GM12878 (cell line): ENCODE measurements around the gene ZBTB34. TPM values are rescaled to one million over a fixed set of nuclear protein-coding genes. Genes with fewer than 3 reads are reported as not detected.
A peak's percentile ranks its signal among the peaks of the same experiment; 100 is the strongest.

Experiments
- BRCA1 ChIP-seq: IDR thresholded peaks from 2 replicates; pipeline ENCODE4 v1.6.1; 2011; ENCODE audit warnings: low read depth, low read length, improper control_type of control experiment
- CBX3 ChIP-seq: fragments of 200-600 bp; sonication (generic); IDR thresholded peaks from 2 replicates; pipeline ENCODE4 v1.6.1; 2016; ENCODE audit warnings: low read depth, borderline replicate concordance
- CHD1 ChIP-seq: IDR thresholded peaks from 2 replicates; pipeline ENCODE4 v1.6.1; 2012; ENCODE audit warnings: low read depth, low read length, improper control_type of control experiment
- CHD2 ChIP-seq: IDR thresholded peaks from 2 replicates; pipeline ENCODE4 v1.6.1; 2011; ENCODE audit warnings: low read depth, low read length, improper control_type of control experiment, borderline replicate concordance
- ETV6 ChIP-seq, 2 experiments: fragments of 450-650 bp in 1 of 2; IDR thresholded peaks in 1 of 2; conservative IDR thresholded peaks in 1 of 2; 2 replicates each; pipeline ENCODE4 v1.6.1; 2014; ENCODE audit warnings: antibody characterized with exemption in 1 of 2, borderline replicate concordance in 1 of 2, low read depth in 1 of 2, mild to moderate bottlenecking in 1 of 2, moderate library complexity in 1 of 2
- HCFC1 ChIP-seq: fragments of 150-350 bp; IDR thresholded peaks from 2 replicates; pipeline ENCODE4 v1.6.1; 2014; ENCODE audit warnings: low read length
- HDGF ChIP-seq: fragments of 450-650 bp; IDR thresholded peaks from 2 replicates; pipeline ENCODE4 v1.6.1; 2016; ENCODE audit warnings: antibody characterized with exemption
- MTA3 ChIP-seq: IDR thresholded peaks from 2 replicates; pipeline ENCODE4 v1.6.1; 2012; ENCODE audit warnings: low read length, inconsistent platforms, borderline replicate concordance
- MXI1 ChIP-seq: fragments of 150-350 bp; IDR thresholded peaks from 2 replicates; pipeline ENCODE4 v1.6.1; 2011; ENCODE audit warnings: low read depth, mild to moderate bottlenecking, inconsistent platforms, low read length, improper control_type of control experiment
- MYC ChIP-seq: IDR thresholded peaks from 2 replicates; pipeline ENCODE4 v1.6.1; 2011; ENCODE audit warnings: mild to moderate bottlenecking, low read length, moderate library complexity, inconsistent platforms; ENCODE audit not compliant: insufficient read depth, insufficient replicate concordance, insufficient read length, severe bottlenecking
- NFYA ChIP-seq: IDR thresholded peaks from 2 replicates; pipeline ENCODE4 v1.6.1; 2011; ENCODE audit warnings: low read depth, mild to moderate bottlenecking, low read length, improper control_type of control experiment, borderline replicate concordance
- NR2F1 ChIP-seq: fragments of 450-650 bp; conservative IDR thresholded peaks from 2 replicates; pipeline ENCODE4 v1.6.1; 2017; ENCODE audit warnings: mild to moderate bottlenecking
- PAX5 ChIP-seq: IDR thresholded peaks from 2 replicates; pipeline ENCODE4 v1.6.1; 2011; ENCODE audit warnings: low read depth, low read length, borderline replicate concordance
- RAD51 ChIP-seq: fragments of 450-650 bp; IDR thresholded peaks from 2 replicates; pipeline ENCODE4 v1.6.1; 2016; ENCODE audit warnings: moderate library complexity, mild to moderate bottlenecking, inconsistent platforms
- RBBP5 ChIP-seq: fragments of 200-600 bp; sonication (generic); conservative IDR thresholded peaks from 2 replicates; pipeline ENCODE4 v1.6.1; 2016
- RCOR1 ChIP-seq: conservative IDR thresholded peaks from 2 replicates; pipeline ENCODE4 v1.6.1; 2012; ENCODE audit warnings: low read depth, low read length, improper control_type of control experiment
- RFX5 ChIP-seq: IDR thresholded peaks from 2 replicates; pipeline ENCODE4 v1.6.1; 2011; ENCODE audit warnings: low read depth, low read length, improper control_type of control experiment
- SIN3A ChIP-seq: IDR thresholded peaks from 2 replicates; pipeline ENCODE4 v1.6.1; 2012; ENCODE audit warnings: low read depth, low read length, improper control_type of control experiment
- SIX5 ChIP-seq: IDR thresholded peaks from 2 replicates; pipeline ENCODE4 v1.6.1; 2011; ENCODE audit warnings: mild to moderate bottlenecking, low read depth, low read length, moderate library complexity; ENCODE audit not compliant: severe bottlenecking
- SP1 ChIP-seq: IDR thresholded peaks from one replicate; pipeline ENCODE4 v1.6.1; 2011; ENCODE audit warnings: low read depth, low read length
- SPI1 ChIP-seq: IDR thresholded peaks from 2 replicates; pipeline ENCODE4 v1.6.1; 2011; ENCODE audit warnings: low read depth, mild to moderate bottlenecking, low read length, moderate library complexity, borderline replicate concordance; ENCODE audit not compliant: insufficient read depth
- TARDBP ChIP-seq: IDR thresholded peaks from 2 replicates; pipeline ENCODE4 v1.6.1; 2016; ENCODE audit warnings: borderline replicate concordance
- TCF7 ChIP-seq: IDR thresholded peaks from 2 replicates; pipeline ENCODE4 v1.6.1; 2014; ENCODE audit warnings: antibody characterized with exemption, borderline replicate concordance
- YY1 ChIP-seq: IDR thresholded peaks from 2 replicates; pipeline ENCODE4 v1.6.1; 2011; ENCODE audit warnings: low read depth, mild to moderate bottlenecking, low read length
- polyA plus RNA-seq, 11 experiments: library from polyadenylated mRNA; depleted of rRNA in 4 of 11; unstranded in 6 of 11; stranded (reverse) in 5 of 11; fragments of >200 nt; fragmentation: Nextera tagmentation in 4 of 11; fragmentation: Illumina TruSeq in 1 of 11; extraction: Ambion mirVana in 4 of 11; extraction: Trizol in 1 of 11; gene quantifications; 1 replicate in 1 of 11; 2 replicates in 10 of 11; pipeline versions ENCODE4 v1.2.1 to v1.2.3, GENCODE V29; 2011 to 2016; ENCODE audit warnings: inconsistent platforms in 2 of 11, missing spikeins in 2 of 11, low read depth in 1 of 11
- total RNA-seq, 4 experiments: library from RNA; depleted of rRNA in 3 of 4; stranded (reverse); fragments of >200 nt in 3 of 4; fragmentation: Illumina TruSeq in 1 of 4; extraction: Trizol in 1 of 4; gene quantifications; 2 replicates each; pipeline versions ENCODE4 v1.2.1 to v1.2.3, GENCODE V29; 2013 to 2021
- TF ChIP-seq, protein P1 (sequence below): fragments of 450-650 bp; IDR thresholded peaks from 2 replicates; pipeline ENCODE4 v1.6.1; 2017; ENCODE audit warnings: low read depth, mild to moderate bottlenecking, moderate library complexity
- TF ChIP-seq, protein P2 (sequence below), 3 experiments: IDR thresholded peaks in 2 of 3; conservative IDR thresholded peaks in 1 of 3; 2 replicates each; pipeline ENCODE4 v1.5.1; 2011; ENCODE audit warnings: low read depth in 3 of 3, low read length in 3 of 3, mild to moderate bottlenecking in 3 of 3, control low read depth in 2 of 3, moderate library complexity in 2 of 3, inconsistent platforms in 1 of 3, mixed read lengths in 1 of 3; ENCODE audit not compliant: control insufficient read depth in 2 of 3, insufficient read depth in 1 of 3; ENCODE audit errors: extremely low read depth in 1 of 3
- TF ChIP-seq, protein P3 (sequence below): IDR thresholded peaks from 2 replicates; pipeline ENCODE4 v1.6.1; 2011; ENCODE audit warnings: borderline replicate concordance, low read depth, mild to moderate bottlenecking, moderate library complexity, low read length; ENCODE audit not compliant: insufficient read depth, poor library complexity, severe bottlenecking

Gene ZBTB34
- total and polyA plus RNA-seq, 10 of the 15 experiments (the other 5 are each of a cell fraction or from before 2014, with no cell fraction given) = 0.71 to 11.3 (median 3.8) TPM

- no peak for TF ChIP-seq ETV6 (conservative IDR thresholded peaks at IDR 0.05 in 1 of 2, IDR thresholded peaks at IDR 0.05 in 1 of 2; ENCODE audit: borderline replicate concordance in 1 of 2, low read depth in 1 of 2)
- TF ChIP-seq NR2F1 = 0 out of 2 replicates have a peak, but pooled peaks have one; percentile 51
- TF ChIP-seq MXI1 = no peak
- TF ChIP-seq SPI1 = no peak
- no peak for TF ChIP-seq PAX5
- no peak for TF ChIP-seq SIX5
- TF ChIP-seq MYC = no peak
- no peak for TF ChIP-seq CBX3
- TF ChIP-seq HCFC1 = no peak; the same call in 1 of the 2 replicates
- TF ChIP-seq, protein P1, sequence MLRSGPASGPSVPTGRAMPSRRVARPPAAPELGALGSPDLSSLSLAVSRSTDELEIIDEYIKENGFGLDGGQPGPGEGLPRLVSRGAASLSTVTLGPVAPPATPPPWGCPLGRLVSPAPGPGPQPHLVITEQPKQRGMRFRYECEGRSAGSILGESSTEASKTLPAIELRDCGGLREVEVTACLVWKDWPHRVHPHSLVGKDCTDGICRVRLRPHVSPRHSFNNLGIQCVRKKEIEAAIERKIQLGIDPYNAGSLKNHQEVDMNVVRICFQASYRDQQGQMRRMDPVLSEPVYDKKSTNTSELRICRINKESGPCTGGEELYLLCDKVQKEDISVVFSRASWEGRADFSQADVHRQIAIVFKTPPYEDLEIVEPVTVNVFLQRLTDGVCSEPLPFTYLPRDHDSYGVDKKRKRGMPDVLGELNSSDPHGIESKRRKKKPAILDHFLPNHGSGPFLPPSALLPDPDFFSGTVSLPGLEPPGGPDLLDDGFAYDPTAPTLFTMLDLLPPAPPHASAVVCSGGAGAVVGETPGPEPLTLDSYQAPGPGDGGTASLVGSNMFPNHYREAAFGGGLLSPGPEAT = no peak
- peak; percentile 47; the same call in 1 of the 2 replicates for TF ChIP-seq HDGF
- no peak for TF ChIP-seq RBBP5
- TF ChIP-seq, protein P2, sequence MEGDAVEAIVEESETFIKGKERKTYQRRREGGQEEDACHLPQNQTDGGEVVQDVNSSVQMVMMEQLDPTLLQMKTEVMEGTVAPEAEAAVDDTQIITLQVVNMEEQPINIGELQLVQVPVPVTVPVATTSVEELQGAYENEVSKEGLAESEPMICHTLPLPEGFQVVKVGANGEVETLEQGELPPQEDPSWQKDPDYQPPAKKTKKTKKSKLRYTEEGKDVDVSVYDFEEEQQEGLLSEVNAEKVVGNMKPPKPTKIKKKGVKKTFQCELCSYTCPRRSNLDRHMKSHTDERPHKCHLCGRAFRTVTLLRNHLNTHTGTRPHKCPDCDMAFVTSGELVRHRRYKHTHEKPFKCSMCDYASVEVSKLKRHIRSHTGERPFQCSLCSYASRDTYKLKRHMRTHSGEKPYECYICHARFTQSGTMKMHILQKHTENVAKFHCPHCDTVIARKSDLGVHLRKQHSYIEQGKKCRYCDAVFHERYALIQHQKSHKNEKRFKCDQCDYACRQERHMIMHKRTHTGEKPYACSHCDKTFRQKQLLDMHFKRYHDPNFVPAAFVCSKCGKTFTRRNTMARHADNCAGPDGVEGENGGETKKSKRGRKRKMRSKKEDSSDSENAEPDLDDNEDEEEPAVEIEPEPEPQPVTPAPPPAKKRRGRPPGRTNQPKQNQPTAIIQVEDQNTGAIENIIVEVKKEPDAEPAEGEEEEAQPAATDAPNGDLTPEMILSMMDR (IDR thresholded peaks at IDR 0.05 in 2 of 3, conservative IDR thresholded peaks at IDR 0.05 in 1 of 3; ENCODE audit: control insufficient read depth in 2 of 3, extremely low read depth in 1 of 3, insufficient read depth in 1 of 3, low read depth in 3 of 3, low read length in 3 of 3) = no peak
- no peak for TF ChIP-seq SIN3A
- no peak for TF ChIP-seq CHD1
- no peak for TF ChIP-seq YY1
- no peak for TF ChIP-seq TARDBP
- TF ChIP-seq SP1 = peak; percentile 98
- TF ChIP-seq TCF7 = no peak
- no peak for TF ChIP-seq RAD51
- peak; percentile 26; the same call in 1 of the 2 replicates for TF ChIP-seq NFYA
- no peak for TF ChIP-seq RFX5
- peak; percentile 90 for TF ChIP-seq CHD2
- 0 out of 2 replicates have a peak, but pooled peaks have one; percentile 43 for TF ChIP-seq RCOR1
- no peak for TF ChIP-seq BRCA1
- TF ChIP-seq MTA3 = no peak
- TF ChIP-seq, protein P3, sequence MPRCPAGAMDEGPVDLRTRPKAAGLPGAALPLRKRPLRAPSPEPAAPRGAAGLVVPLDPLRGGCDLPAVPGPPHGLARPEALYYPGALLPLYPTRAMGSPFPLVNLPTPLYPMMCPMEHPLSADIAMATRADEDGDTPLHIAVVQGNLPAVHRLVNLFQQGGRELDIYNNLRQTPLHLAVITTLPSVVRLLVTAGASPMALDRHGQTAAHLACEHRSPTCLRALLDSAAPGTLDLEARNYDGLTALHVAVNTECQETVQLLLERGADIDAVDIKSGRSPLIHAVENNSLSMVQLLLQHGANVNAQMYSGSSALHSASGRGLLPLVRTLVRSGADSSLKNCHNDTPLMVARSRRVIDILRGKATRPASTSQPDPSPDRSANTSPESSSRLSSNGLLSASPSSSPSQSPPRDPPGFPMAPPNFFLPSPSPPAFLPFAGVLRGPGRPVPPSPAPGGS = no peak
Measured at GRCh38 chr9:126914458-126915280, 54.2 kb downstream of the ZBTB34 start, which contains the start of gene RALGPS1 (continued).
